Measurements from ENCODE around the gene LRRTM3. TPM values are rescaled to one million over a fixed set of nuclear protein-coding genes. Genes with fewer than 3 reads are reported as not detected.

The LRRTM3 gene
- 1 to 10 TPM in 10 of 12 donors, not detected in 2; 1.0 to 3.9 (median 2.5) TPM for polyA plus RNA-seq (ENCODE audit: insufficient read length in 12 of 12)
- long read RNA-seq, donor 1: 0 reads
- long read RNA-seq, donor 2: 0 reads
- long read RNA-seq, donor 3: 0 reads
- long read RNA-seq, donor 4: 0 reads
- long read RNA-seq, donor 5: 0 reads
- long read RNA-seq, donor 6: 0 reads
- long read RNA-seq, donor 7: 0 reads
- long read RNA-seq, donor 8: 0 reads
- long read RNA-seq, donor 9: 0 reads
- long read RNA-seq, donor 10: 0 reads
- long read RNA-seq, donor 11, full-length matches to known transcripts: 1 of 1 reads
- long read RNA-seq, donor 11, partial matches to known transcripts: 0 of 1 reads
- long read RNA-seq, donor 11, other reads (novel, unspliced or antisense): 0 of 1 reads

GRCh38 chr10:66925896-66926715 is at the start of gene LRRTM3:
Gene LRRTM3, plus strand, starts transcription at chr10:66926036.
- DNase-seq: peak; percentile 76

- DNase-seq: no peak
Measured at GRCh38 chr10:66877361-66877760, 48.5 kb upstream of the LRRTM3 start.

- no peak for DNase-seq
Measured at GRCh38 chr10:66880292-66880691, 45.5 kb upstream of the LRRTM3 start.

- DNase-seq: no peak
Measured at GRCh38 chr10:66880826-66881225, 45.0 kb upstream of the LRRTM3 start.

- DNase-seq: no peak
Measured at GRCh38 chr10:66881814-66882213, 44.0 kb upstream of the LRRTM3 start.

GRCh38 chr10:66882271-66882670 is 43.6 kb upstream of the LRRTM3 start:
- DNase-seq: no peak

- DNase-seq: no peak
Measured at GRCh38 chr10:66886848-66887247, 39.0 kb upstream of the LRRTM3 start.

GRCh38 chr10:66888237-66888636 is 37.6 kb upstream of the LRRTM3 start:
- DNase-seq: no peak

GRCh38 chr10:66892871-66893270 is 33.0 kb upstream of the LRRTM3 start:
- no peak for DNase-seq

- no peak for DNase-seq
Measured at GRCh38 chr10:66910671-66911070, 15.2 kb upstream of the LRRTM3 start.

- no peak for DNase-seq
Measured at GRCh38 chr10:66916030-66916429, 9.8 kb upstream of the LRRTM3 start.

- no peak for DNase-seq
Measured at GRCh38 chr10:66917104-66917503, 8.7 kb upstream of the LRRTM3 start.

GRCh38 chr10:66919248-66919647 is 6.6 kb upstream of the LRRTM3 start:
- no peak for DNase-seq

- DNase-seq: no peak
Measured at GRCh38 chr10:66924674-66925345, 1.0 kb upstream of the LRRTM3 start.

- no peak for DNase-seq
Measured at GRCh38 chr10:66925373-66925772, 463 bp upstream of the LRRTM3 start.

GRCh38 chr10:66926841-66927240 is 1.0 kb downstream of the LRRTM3 start:
- no peak for DNase-seq

- no peak for DNase-seq
Measured at GRCh38 chr10:66927251-66927935, 1.6 kb downstream of the LRRTM3 start.

- DNase-seq: peak; percentile 50
Measured at GRCh38 chr10:66927971-66928770, 2.3 kb downstream of the LRRTM3 start.

- DNase-seq: no peak
Measured at GRCh38 chr10:66928776-66929175, 2.9 kb downstream of the LRRTM3 start.

- DNase-seq: no peak
Measured at GRCh38 chr10:66929375-66929774, 3.5 kb downstream of the LRRTM3 start.

GRCh38 chr10:66931340-66931948 is 5.6 kb downstream of the LRRTM3 start:
- peak; percentile 72 for DNase-seq

Data from muscle of arm (tissue), 14 donors.